HEK293 (cell line): ENCODE results near the gene VWDE.

Experiments used
- CTCF ChIA-PET: fragments of 350-600 bp; formaldehyde crosslinking; extraction: SDS; loops from one replicate; lab custom pipeline; 2021; ENCODE audit warnings: antibody characterized with exemption; lab: Yijun Ruan, JAX
- POLR2A ChIA-PET: fragments of 300-600 bp; formaldehyde crosslinking; extraction: SDS; loops from one replicate; lab custom pipeline; 2020; ENCODE audit warnings: antibody characterized with exemption, inconsistent platforms; lab: Yijun Ruan, JAX
- H3K27ac ChIP-seq: fragments of 200-500 bp; sonication (Bioruptor generic); 2 replicates; pipeline ENCODE4 v1.5.1; 2014; ENCODE audit warnings: low read depth, low read length, control low read depth, inconsistent platforms; ENCODE audit errors: extremely low read depth
- H3K36me3 ChIP-seq, 2 experiments: fragments of 200-500 bp in 1 of 2; sonication (Bioruptor generic) in 1 of 2; 1 replicate in 1 of 2; 2 replicates in 1 of 2; pipeline ENCODE4 v1.5.1; 2014 to 2017; ENCODE audit warnings: inconsistent platforms in 2 of 2, low read length in 2 of 2; ENCODE audit not compliant: control insufficient read depth in 2 of 2, insufficient read depth in 1 of 2
- H3K4me1 ChIP-seq: fragments of 200-500 bp; sonication (Bioruptor generic); 2 replicates; pipeline ENCODE4 v1.5.1; 2014; ENCODE audit warnings: mild to moderate bottlenecking, low read length, inconsistent platforms; ENCODE audit not compliant: control insufficient read depth, insufficient read depth
- H3K4me3 ChIP-seq: 2 replicates; pipeline ENCODE4 v1.5.1; 2011; ENCODE audit warnings: low read depth, mild to moderate bottlenecking, control low read depth, low read length, moderate library complexity
- H3K9me3 ChIP-seq: fragments of 200-500 bp; sonication (Bioruptor generic); 2 replicates; pipeline ENCODE4 v1.5.1; 2014; ENCODE audit warnings: low read depth, low read length, inconsistent platforms; ENCODE audit not compliant: control insufficient read depth, insufficient read depth
- BCL11B ChIP-seq: fragments of 450-650 bp; formaldehyde crosslinking; IDR thresholded peaks from 2 replicates; pipeline ENCODE4 v1.5.1; 2016; ENCODE audit warnings: low read depth, missing biosample characterization, missing genetic modification characterization
- CTCF ChIP-seq: fragments of 450-650 bp; formaldehyde crosslinking; IDR thresholded peaks from 2 replicates; pipeline ENCODE4 v1.5.1; 2016; ENCODE audit warnings: missing biosample characterization, missing genetic modification characterization
- EGR2 ChIP-seq: fragments of 450-650 bp; formaldehyde crosslinking; IDR thresholded peaks from 2 replicates; pipeline ENCODE4 v1.5.1; 2016; ENCODE audit warnings: low read depth, missing biosample characterization, missing genetic modification characterization
- HOXC10 ChIP-seq: sonication (generic); formaldehyde crosslinking; IDR thresholded peaks from 2 replicates; pipeline ENCODE4 v1.8.1; 2023; ENCODE audit warnings: mild to moderate bottlenecking, missing genetic modification reagents
- IKZF3 ChIP-seq: fragments of 450-650 bp; IDR thresholded peaks from 2 replicates; pipeline ENCODE4 v1.5.0; 2018; ENCODE audit warnings: missing biosample characterization, mild to moderate bottlenecking, missing genetic modification characterization, moderate library complexity
- INSM2 ChIP-seq: fragments of 450-650 bp; formaldehyde crosslinking; IDR thresholded peaks from 2 replicates; pipeline ENCODE4 v1.5.1; 2016; ENCODE audit warnings: missing biosample characterization, missing genetic modification characterization
- SCRT2 ChIP-seq: fragments of 450-650 bp; formaldehyde crosslinking; IDR thresholded peaks from 2 replicates; pipeline ENCODE4 v1.5.1; 2016; ENCODE audit warnings: missing biosample characterization, missing genetic modification characterization
- TCF7L2 ChIP-seq: IDR thresholded peaks from 2 replicates; pipeline ENCODE4 v1.6.1; 2011; ENCODE audit warnings: low read depth, mild to moderate bottlenecking, inconsistent platforms, low read length, moderate library complexity, borderline replicate concordance
- ZBTB8A ChIP-seq: fragments of 450-650 bp; formaldehyde crosslinking; IDR thresholded peaks from 2 replicates; pipeline ENCODE4 v1.5.1; 2016; ENCODE audit warnings: missing biosample characterization, missing genetic modification characterization
- ZNF10 ChIP-seq: fragments of 450-650 bp; formaldehyde crosslinking; IDR thresholded peaks from 2 replicates; pipeline ENCODE4 v1.5.1; 2017; ENCODE audit warnings: missing biosample characterization, missing genetic modification characterization
- ZNF155 ChIP-seq: fragments of 450-650 bp; formaldehyde crosslinking; IDR thresholded peaks from 2 replicates; pipeline ENCODE4 v1.5.1; 2016; ENCODE audit warnings: missing biosample characterization, missing genetic modification characterization
- ZNF169 ChIP-seq: fragments of 450-650 bp; formaldehyde crosslinking; IDR thresholded peaks from 2 replicates; pipeline ENCODE4 v1.5.1; 2016; ENCODE audit warnings: missing biosample characterization, missing genetic modification characterization
- ZNF214 ChIP-seq: fragments of 450-650 bp; formaldehyde crosslinking; IDR thresholded peaks from 2 replicates; pipeline ENCODE4 v1.5.1; 2017; ENCODE audit warnings: missing biosample characterization, mild to moderate bottlenecking, missing genetic modification characterization, borderline replicate concordance
- ZNF266 ChIP-seq: fragments of 450-650 bp; formaldehyde crosslinking; IDR thresholded peaks from 2 replicates; pipeline ENCODE4 v1.5.1; 2016; ENCODE audit warnings: missing biosample characterization, missing genetic modification characterization, low read depth
- ZNF311 ChIP-seq: fragments of 450-650 bp; formaldehyde crosslinking; IDR thresholded peaks from 2 replicates; pipeline ENCODE4 v1.5.1; 2017; ENCODE audit warnings: missing biosample characterization, missing genetic modification characterization, borderline replicate concordance
- ZNF354C ChIP-seq: fragments of 450-650 bp; formaldehyde crosslinking; IDR thresholded peaks from 2 replicates; pipeline ENCODE4 v1.5.1; 2016; ENCODE audit warnings: missing biosample characterization, missing genetic modification characterization, low read depth, borderline replicate concordance
- ZNF366 ChIP-seq: fragments of 450-650 bp; formaldehyde crosslinking; conservative IDR thresholded peaks from 2 replicates; pipeline ENCODE4 v1.5.1; 2016; ENCODE audit warnings: missing biosample characterization, missing genetic modification characterization
- ZNF398 ChIP-seq: fragments of 450-650 bp; formaldehyde crosslinking; IDR thresholded peaks from 2 replicates; pipeline ENCODE4 v1.5.1; 2017; ENCODE audit warnings: missing biosample characterization, missing genetic modification characterization
- ZNF513 ChIP-seq: fragments of 450-650 bp; IDR thresholded peaks from 2 replicates; pipeline ENCODE4 v1.5.1; 2018; ENCODE audit warnings: missing biosample characterization, missing genetic modification characterization
- ZNF544 ChIP-seq: fragments of 450-650 bp; formaldehyde crosslinking; IDR thresholded peaks from 2 replicates; pipeline ENCODE4 v1.5.0; 2017; ENCODE audit warnings: missing biosample characterization, missing genetic modification characterization
- ZNF555 ChIP-seq: fragments of 450-650 bp; formaldehyde crosslinking; conservative IDR thresholded peaks from 2 replicates; pipeline ENCODE4 v1.5.1; 2017; ENCODE audit warnings: missing biosample characterization, mild to moderate bottlenecking, missing genetic modification characterization, inconsistent platforms
- ZNF596 ChIP-seq: fragments of 450-650 bp; IDR thresholded peaks from 2 replicates; pipeline ENCODE4 v1.5.0; 2018; ENCODE audit warnings: missing biosample characterization, mild to moderate bottlenecking, missing genetic modification characterization, moderate library complexity
- ZNF623 ChIP-seq: fragments of 450-650 bp; formaldehyde crosslinking; IDR thresholded peaks from 2 replicates; pipeline ENCODE4 v1.5.1; 2016; ENCODE audit warnings: missing biosample characterization, missing genetic modification characterization
- ZNF670 ChIP-seq: fragments of 450-650 bp; formaldehyde crosslinking; IDR thresholded peaks from 2 replicates; pipeline ENCODE4 v1.5.1; 2016; ENCODE audit warnings: missing biosample characterization, missing genetic modification characterization, low read depth
- ZNF747 ChIP-seq: fragments of 450-650 bp; formaldehyde crosslinking; IDR thresholded peaks from 2 replicates; pipeline ENCODE4 v1.5.1; 2016; ENCODE audit warnings: missing biosample characterization, missing genetic modification characterization
- ZNF792 ChIP-seq: fragments of 450-650 bp; formaldehyde crosslinking; IDR thresholded peaks from 2 replicates; pipeline ENCODE4 v1.5.1; 2016; ENCODE audit warnings: missing biosample characterization, missing genetic modification characterization
- ZXDB ChIP-seq: fragments of 450-650 bp; formaldehyde crosslinking; IDR thresholded peaks from 2 replicates; pipeline ENCODE4 v1.5.1; 2016; ENCODE audit warnings: missing biosample characterization, missing genetic modification characterization

VWDE gene

GRCh38 chr7:12337095-12337494 is 66.6 kb downstream of the VWDE start:
- CTCF ChIA-PET, result no interaction called here

GRCh38 chr7:12328888-12329770 is 74.5 kb downstream of the VWDE start:
- no peak overlapping the region for H3K4me3 ChIP-seq
- H3K36me3 ChIP-seq, result no peaks in the 10 kb centered on the region
- no peak overlapping the region for H3K27ac ChIP-seq
- CTCF ChIA-PET, result no interaction called here
- H3K4me1 ChIP-seq, result no peaks in the 10 kb centered on the region
- POLR2A ChIA-PET, result no interaction called here
- no peaks in the 10 kb centered on the region for H3K9me3 ChIP-seq
- TF ChIP-seq ZNF596 (no peak), ZNF155 (no peak), ZNF398 (no peak), ZNF670 (tag by site-specific recombination) (no peak), EGR2 (no peak), ZNF544 (tag by site-specific recombination) (no peak), ZNF266 (tag by site-specific recombination) (no peak), ZNF354C (no peak), CTCF (tag by site-specific recombination) (no peak), ZNF214 (tag by site-specific recombination) (no peak), ZNF10 (tag by site-specific recombination) (no peak), ZNF555 (no peak), ZNF366 (no peak), ZNF169 (tag by site-specific recombination) (no peak)

More at GRCh38 chr7:12337095-12337494, 66.6 kb downstream of the VWDE start:
- no peak for TF ChIP-seq EGR2
- no peak for TF ChIP-seq SCRT2
- no peak for TF ChIP-seq ZXDB (tag by site-specific recombination)
- TF ChIP-seq TCF7L2, result no peak
- TF ChIP-seq IKZF3 (tag by site-specific recombination), result no peak
- TF ChIP-seq INSM2, result no peak
- TF ChIP-seq ZNF311 (tag by site-specific recombination), result no peak
- TF ChIP-seq ZNF747, result no peak
- TF ChIP-seq ZBTB8A (tag by site-specific recombination), result no peak
- TF ChIP-seq ZNF623 (tag by site-specific recombination), result no peak
- no peak for TF ChIP-seq BCL11B (tag by site-specific recombination)
- TF ChIP-seq ZNF792, result no peak
- TF ChIP-seq ZNF513 (tag by site-specific recombination), result no peak
- no peak for TF ChIP-seq HOXC10 (CRISPR knock-in tag)
- TF ChIP-seq, all 188 proteins: peak for 0
- Histone ChIP-seq H3K36me3 (no peaks in the 10 kb centered on the region), H3K9me3 (no peaks in the 10 kb centered on the region), H3K4me1 (no peaks in the 10 kb centered on the region), H3K4me3 (no peak overlapping the region), H3K27ac (no peak overlapping the region)
- POLR2A ChIA-PET, result no interaction called here
